GM13977 (cell line): ENCODE data around the gene FIG4.

Experiments
- DNase-seq: peaks from one replicate; pipeline ENCODE4 v3.0.0; 2012; ENCODE audit warnings: low spot score
- CTCF ChIP-seq: IDR thresholded peaks from 2 replicates; pipeline ENCODE4 v1.5.1; 2012; ENCODE audit warnings: mild to moderate bottlenecking, control low read depth; ENCODE audit not compliant: insufficient read depth; ENCODE audit errors: extremely low read depth, missing control alignments
- in situ Hi-C: fragments of 300-500 bp; cut with MboI; formaldehyde crosslinking; loops from one replicate; pipeline ENCODE4 v1.12.0; 2022; ENCODE audit warnings: low sequenced_read_pairs, low pct_unique_long_range_greater_than_20kb, mixed read lengths, inconsistent platforms; ENCODE audit not compliant: unreplicated experiment

Gene FIG4

DNA sequence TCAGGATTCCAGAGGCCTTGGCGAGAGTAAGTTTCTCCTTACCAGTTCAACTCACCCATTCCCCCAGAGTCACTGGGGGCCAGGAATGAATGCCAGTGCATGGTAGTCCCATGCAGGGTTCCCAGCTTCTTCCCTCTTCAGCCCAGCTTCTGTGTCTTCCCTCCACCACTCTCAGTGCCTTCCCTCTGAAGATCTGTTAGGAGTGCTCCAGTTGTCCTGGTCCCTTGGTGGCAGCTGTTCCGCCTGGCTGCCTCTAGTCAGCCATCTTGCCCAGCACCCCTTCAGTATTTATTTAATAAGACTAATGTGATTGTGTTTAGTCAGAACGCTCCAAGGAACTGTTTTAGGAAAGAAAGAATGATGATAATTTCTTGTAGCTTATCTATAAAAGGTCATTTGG is 23.1 kb downstream of the FIG4 start:
- in situ Hi-C loops = loop anchor here (10.0 to 25.0 kb wide), 2 partner anchors 321 to 673 kb away; no protein-coding TSS in a partner anchor
- no peak for DNase-seq
- no peak for TF ChIP-seq CTCF

GRCh38 chr6:109714611-109715010 is 23.5 kb downstream of the FIG4 start:
- in situ Hi-C loops = loop anchor here (10.0 to 25.0 kb wide), 2 partner anchors 320 to 673 kb away; no protein-coding TSS in a partner anchor
- no peak for TF ChIP-seq CTCF
- no peak for DNase-seq

DNA sequence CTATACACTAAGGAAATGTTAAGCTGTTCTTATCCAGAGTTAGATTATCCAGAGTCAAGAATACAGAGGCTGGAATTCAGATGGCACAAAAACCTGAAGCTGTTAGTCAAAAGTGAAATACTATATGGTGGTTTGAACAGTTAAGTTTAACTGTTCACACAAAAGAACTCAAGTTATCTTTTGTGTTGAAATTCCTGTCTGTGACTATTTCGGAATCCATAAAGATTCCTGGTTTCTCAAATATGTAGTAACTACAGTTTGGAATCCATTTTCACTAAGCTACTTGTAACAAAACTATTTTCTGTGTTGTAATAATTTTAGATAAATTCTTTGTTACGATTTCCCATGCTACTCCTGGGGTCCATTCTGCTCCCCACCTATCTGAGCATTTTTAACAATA is 24.5 kb downstream of the FIG4 start:
- no peak for DNase-seq
- in situ Hi-C loops = loop anchor here (10.0 to 25.0 kb wide), 2 partner anchors 319 to 672 kb away; no protein-coding TSS in a partner anchor
- TF ChIP-seq CTCF = no peak

- no peak for TF ChIP-seq CTCF
- in situ Hi-C loops = loop anchor here (10.0 to 25.0 kb wide), 2 partner anchors 317 to 669 kb away; no protein-coding TSS in a partner anchor
- no peak for DNase-seq
Measured at GRCh38 chr6:109717971-109718370, 26.9 kb downstream of the FIG4 start.

DNA sequence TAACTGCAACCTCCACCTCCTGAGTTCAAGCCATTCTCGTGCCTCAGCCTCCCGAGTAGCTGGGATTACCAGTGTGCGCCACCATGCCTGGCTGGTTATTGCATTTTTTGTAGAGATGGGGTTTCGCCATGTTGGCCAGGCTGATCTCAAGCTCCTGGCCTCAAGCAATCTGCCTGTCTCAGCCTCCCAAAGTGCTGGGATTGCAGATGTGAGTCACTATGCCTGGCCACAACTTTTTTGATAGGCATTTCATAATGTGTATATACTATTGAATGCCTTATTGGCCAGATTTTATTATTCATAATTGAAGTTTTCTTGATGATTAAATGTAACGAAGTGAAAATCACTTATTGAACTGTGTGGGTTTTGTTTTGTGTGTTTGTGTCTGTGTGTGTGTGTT is 27.9 kb downstream of the FIG4 start:
- no peak for DNase-seq
- in situ Hi-C loops = loop anchor here (10.0 to 25.0 kb wide), 2 partner anchors 316 to 668 kb away; no protein-coding TSS in a partner anchor
- TF ChIP-seq CTCF = no peak

GRCh38 chr6:109720311-109720710 is 29.2 kb downstream of the FIG4 start:
- no peak for DNase-seq
- in situ Hi-C loops = loop anchor here (25.0 kb wide), 1 partner anchor 667 kb away; no protein-coding TSS in a partner anchor
- TF ChIP-seq CTCF = no peak
